ENCODE measurements around the gene HIVEP2.

The HIVEP2 gene

GRCh38 chr6:142857233-142857761 is 87.7 kb downstream of the HIVEP2 start:
- DNase-seq, result peak; percentile 45

- DNase-seq, result peak; percentile 79
Observed at GRCh38 chr6:142856624-142857232, 88.2 kb downstream of the HIVEP2 start.

GRCh38 chr6:142855893-142856623 is 88.9 kb downstream of the HIVEP2 start:
- peak; percentile 77 for DNase-seq

GRCh38 chr6:142854589-142855488 is 90.1 kb downstream of the HIVEP2 start:
- DNase-seq, result no peak

- DNase-seq, result no peak
Observed at GRCh38 chr6:142853244-142854180, 91.5 kb downstream of the HIVEP2 start.

GRCh38 chr6:142851601-142852000 is 93.4 kb downstream of the HIVEP2 start:
- DNase-seq, result peak; percentile 85

- DNase-seq, result peak; percentile 92
Observed at GRCh38 chr6:142850679-142851423, 94.1 kb downstream of the HIVEP2 start.

- DNase-seq, result no peak
Observed at GRCh38 chr6:142848976-142849375, 96.0 kb downstream of the HIVEP2 start.

- DNase-seq, result no peak
Observed at GRCh38 chr6:142848156-142848555, 96.8 kb downstream of the HIVEP2 start.

GRCh38 chr6:142846883-142847287 is 98.1 kb downstream of the HIVEP2 start:
- DNase-seq, result peak; percentile 43

GRCh38 chr6:142846459-142846831 is 98.5 kb downstream of the HIVEP2 start:
- peak; percentile 61 for DNase-seq

- peak; percentile 80 for DNase-seq
Observed at GRCh38 chr6:142845624-142846458, 99.1 kb downstream of the HIVEP2 start.

- DNase-seq, result peak; percentile 63
Observed at GRCh38 chr6:142845143-142845571, 99.8 kb downstream of the HIVEP2 start.

GRCh38 chr6:142844065-142844755 is 100.8 kb downstream of the HIVEP2 start:
- no peak for DNase-seq

- DNase-seq, result no peak
Observed at GRCh38 chr6:142843361-142843760, 101.6 kb downstream of the HIVEP2 start.

- DNase-seq, result peak; percentile 93
Observed at GRCh38 chr6:142842418-142843261, 102.3 kb downstream of the HIVEP2 start.

GRCh38 chr6:142841915-142842314 is 103.1 kb downstream of the HIVEP2 start:
- no peak for DNase-seq

GRCh38 chr6:142839686-142840040 is 105.3 kb downstream of the HIVEP2 start:
- no peak for DNase-seq
